Loucy (cell line): ENCODE measurements around the gene STAB2.

Experiments
- H2AFZ ChIP-seq: fragments of 200-600 bp; sonication (generic); 2 replicates; pipeline ENCODE4 v1.6.0; 2016; ENCODE audit warnings: antibody characterized with exemption, mild to moderate bottlenecking, low read length, moderate library complexity
- H3F3A ChIP-seq: fragments of 200-600 bp; 2 replicates; pipeline ENCODE4 v1.6.0; 2016; ENCODE audit warnings: antibody characterized with exemption, low read depth, mild to moderate bottlenecking
- H3K27me3 ChIP-seq: fragments of 200-600 bp; sonication (generic); 2 replicates; pipeline ENCODE4 v1.6.1; 2014; ENCODE audit warnings: low read length, mild to moderate bottlenecking; ENCODE audit not compliant: insufficient read depth, poor library complexity, severe bottlenecking
- H3K36me3 ChIP-seq: fragments of 200-600 bp; sonication (generic); 2 replicates; pipeline ENCODE4 v1.6.1; 2016; ENCODE audit warnings: low read length; ENCODE audit not compliant: insufficient read depth
- H3K4me1 ChIP-seq: fragments of 200-600 bp; sonication (generic); 2 replicates; pipeline ENCODE4 v1.5.1; 2014; ENCODE audit warnings: low read length, mild to moderate bottlenecking; ENCODE audit not compliant: insufficient read depth, poor library complexity, severe bottlenecking
- H3K4me2 ChIP-seq: fragments of 200-600 bp; sonication (generic); 2 replicates; pipeline ENCODE4 v1.6.0; 2014; ENCODE audit warnings: antibody characterized with exemption, low read length, low read depth, mild to moderate bottlenecking; ENCODE audit not compliant: poor library complexity, severe bottlenecking
- H3K4me3 ChIP-seq: fragments of 200-600 bp; sonication (generic); 2 replicates; pipeline ENCODE4 v1.5.1; 2014; ENCODE audit warnings: low read length, mild to moderate bottlenecking, mixed read lengths; ENCODE audit not compliant: poor library complexity, severe bottlenecking
- H3K79me2 ChIP-seq: fragments of 200-600 bp; sonication (generic); 2 replicates; pipeline ENCODE4 v1.6.1; 2014; ENCODE audit warnings: low read length; ENCODE audit not compliant: insufficient read depth
- H3K9ac ChIP-seq: fragments of 200-600 bp; sonication (generic); 2 replicates; pipeline ENCODE4 v1.6.0; 2014; ENCODE audit warnings: mild to moderate bottlenecking, low read depth, low read length, moderate library complexity; ENCODE audit not compliant: poor library complexity, severe bottlenecking
- H3K9me2 ChIP-seq: fragments of 200-600 bp; sonication (generic); replicated peaks from 2 replicates; pipeline ENCODE4 v1.6.1; 2016; ENCODE audit warnings: low read depth, low read length, mixed read lengths
- H3K9me3 ChIP-seq: fragments of 200-600 bp; sonication (generic); 2 replicates; pipeline ENCODE4 v1.6.1; 2014; ENCODE audit warnings: mild to moderate bottlenecking, antibody characterized with exemption, low read length, low read depth; ENCODE audit not compliant: insufficient read depth
- H4K20me1 ChIP-seq: fragments of 200-600 bp; sonication (generic); 2 replicates; pipeline ENCODE4 v1.6.0; 2014; ENCODE audit warnings: antibody characterized with exemption, low read length, mild to moderate bottlenecking; ENCODE audit not compliant: insufficient read depth, poor library complexity, severe bottlenecking
- EZH2phosphoT487 ChIP-seq: fragments of 200-600 bp; IDR thresholded peaks from 2 replicates; pipeline ENCODE4 v1.6.1; 2018; ENCODE audit warnings: antibody characterized with exemption, mild to moderate bottlenecking, moderate library complexity, borderline replicate concordance
- TF ChIP-seq, protein P1 (sequence below): fragments of 200-600 bp; sonication (generic); conservative IDR thresholded peaks from 2 replicates; pipeline ENCODE4 v1.5.1; 2014; ENCODE audit warnings: mild to moderate bottlenecking, antibody characterized with exemption, low read length

The STAB2 gene

DNA sequence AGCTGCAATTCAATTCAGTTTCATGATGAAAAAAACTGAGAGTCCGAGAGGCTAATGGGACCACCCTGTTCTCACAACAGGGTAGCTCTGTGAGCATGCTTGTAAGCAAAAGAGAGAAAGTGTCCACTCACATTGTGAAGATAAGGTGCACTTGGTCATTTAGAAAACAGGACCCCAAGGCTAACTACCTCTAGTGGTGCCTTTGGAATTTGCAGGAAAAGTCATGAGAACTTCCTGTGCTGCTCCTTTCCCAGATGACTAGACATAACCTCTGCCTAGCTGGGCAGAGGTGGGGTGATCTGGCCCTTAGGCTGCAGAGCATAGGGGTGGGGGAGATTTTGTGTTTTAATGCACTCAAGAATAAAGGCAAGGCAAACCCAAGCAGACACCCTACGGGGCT, 118.9 kb downstream of the STAB2 start:
- H3K4me1 ChIP-seq: no peaks in the 10 kb centered on the region
- no peak overlapping the region for H3K4me2 ChIP-seq
- H3K9me2 ChIP-seq: no peaks in the 10 kb centered on the region
- TF ChIP-seq, protein P1, sequence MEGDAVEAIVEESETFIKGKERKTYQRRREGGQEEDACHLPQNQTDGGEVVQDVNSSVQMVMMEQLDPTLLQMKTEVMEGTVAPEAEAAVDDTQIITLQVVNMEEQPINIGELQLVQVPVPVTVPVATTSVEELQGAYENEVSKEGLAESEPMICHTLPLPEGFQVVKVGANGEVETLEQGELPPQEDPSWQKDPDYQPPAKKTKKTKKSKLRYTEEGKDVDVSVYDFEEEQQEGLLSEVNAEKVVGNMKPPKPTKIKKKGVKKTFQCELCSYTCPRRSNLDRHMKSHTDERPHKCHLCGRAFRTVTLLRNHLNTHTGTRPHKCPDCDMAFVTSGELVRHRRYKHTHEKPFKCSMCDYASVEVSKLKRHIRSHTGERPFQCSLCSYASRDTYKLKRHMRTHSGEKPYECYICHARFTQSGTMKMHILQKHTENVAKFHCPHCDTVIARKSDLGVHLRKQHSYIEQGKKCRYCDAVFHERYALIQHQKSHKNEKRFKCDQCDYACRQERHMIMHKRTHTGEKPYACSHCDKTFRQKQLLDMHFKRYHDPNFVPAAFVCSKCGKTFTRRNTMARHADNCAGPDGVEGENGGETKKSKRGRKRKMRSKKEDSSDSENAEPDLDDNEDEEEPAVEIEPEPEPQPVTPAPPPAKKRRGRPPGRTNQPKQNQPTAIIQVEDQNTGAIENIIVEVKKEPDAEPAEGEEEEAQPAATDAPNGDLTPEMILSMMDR: peak; percentile 25; the same call in 1 of the 2 replicates
- TF ChIP-seq EZH2phosphoT487: no peak
- H3K27me3 ChIP-seq: no peaks in the 10 kb centered on the region
- no peak overlapping the region for H3K4me3 ChIP-seq
- no peaks in the 10 kb centered on the region for H4K20me1 ChIP-seq
- H3K9ac ChIP-seq: no peak overlapping the region
- H2AFZ ChIP-seq: no peak overlapping the region
- H3K36me3 ChIP-seq: no peaks in the 10 kb centered on the region
- no peaks in the 10 kb centered on the region for H3F3A ChIP-seq
- no peaks in the 10 kb centered on the region for H3K79me2 ChIP-seq
- H3K9me3 ChIP-seq: no peaks in the 10 kb centered on the region

DNA sequence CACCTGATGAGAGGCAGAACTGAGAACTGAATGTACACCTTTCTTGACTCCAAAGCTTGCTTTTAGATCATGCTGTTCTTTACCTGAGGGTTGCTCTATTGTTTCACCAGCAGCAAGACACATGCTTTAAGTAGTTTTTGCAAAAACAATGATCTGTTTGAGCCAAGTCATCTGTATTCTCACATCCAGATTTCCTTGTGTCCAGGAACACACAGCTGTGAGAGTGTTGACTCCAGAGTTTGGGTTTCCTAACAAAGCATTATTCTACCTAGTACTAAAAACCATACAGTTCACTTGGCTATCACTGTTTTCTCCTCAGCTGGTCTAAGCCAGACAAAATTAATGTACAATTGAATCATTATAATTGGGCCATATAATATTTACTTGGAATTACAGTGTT, 120.4 kb downstream of the STAB2 start:
- Histone ChIP-seq H3K4me2 (no peak overlapping the region), H3K4me1 (no peaks in the 10 kb centered on the region), H3F3A (no peaks in the 10 kb centered on the region), H3K4me3 (no peak overlapping the region), H4K20me1 (no peaks in the 10 kb centered on the region), H3K79me2 (no peaks in the 10 kb centered on the region), H3K9me2 (no peaks in the 10 kb centered on the region), H3K27me3 (no peaks in the 10 kb centered on the region), H2AFZ (no peak overlapping the region), H3K36me3 (no peaks in the 10 kb centered on the region), H3K9me3 (no peaks in the 10 kb centered on the region), H3K9ac (no peak overlapping the region)
- TF ChIP-seq EZH2phosphoT487: no peak

DNA sequence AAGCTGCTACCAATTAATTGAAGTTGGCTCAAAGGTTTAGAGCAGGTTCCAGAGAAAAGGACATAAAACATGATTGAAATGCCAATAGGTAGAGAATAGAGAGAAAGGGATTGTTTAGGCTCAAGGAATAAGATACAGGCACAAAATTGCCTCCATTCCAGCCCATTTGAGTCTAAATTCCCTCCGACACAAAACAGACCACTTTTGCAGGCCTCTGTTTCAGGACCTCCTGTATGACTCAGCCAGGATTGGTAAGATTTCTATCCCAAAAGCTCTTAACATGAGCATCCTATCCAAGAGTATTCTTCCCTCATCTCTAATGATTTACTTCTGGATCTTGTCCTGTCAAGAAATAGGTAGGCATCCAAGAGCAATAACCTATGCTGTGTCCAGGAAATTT, 123.5 kb downstream of the STAB2 start:
- no peaks in the 10 kb centered on the region for H3K9me3 ChIP-seq
- no peaks in the 10 kb centered on the region for H3K27me3 ChIP-seq
- no peaks in the 10 kb centered on the region for H4K20me1 ChIP-seq
- H3K4me2 ChIP-seq: no peak overlapping the region
- no peaks in the 10 kb centered on the region for H3K4me1 ChIP-seq
- TF ChIP-seq, protein P1: no peak
- TF ChIP-seq EZH2phosphoT487: no peak
- no peaks in the 10 kb centered on the region for H3K79me2 ChIP-seq
- no peak overlapping the region for H2AFZ ChIP-seq
- H3K9me2 ChIP-seq: no peaks in the 10 kb centered on the region
- no peak overlapping the region for H3K9ac ChIP-seq
- no peak overlapping the region for H3K4me3 ChIP-seq
- H3F3A ChIP-seq: no peaks in the 10 kb centered on the region
- no peaks in the 10 kb centered on the region for H3K36me3 ChIP-seq

DNA sequence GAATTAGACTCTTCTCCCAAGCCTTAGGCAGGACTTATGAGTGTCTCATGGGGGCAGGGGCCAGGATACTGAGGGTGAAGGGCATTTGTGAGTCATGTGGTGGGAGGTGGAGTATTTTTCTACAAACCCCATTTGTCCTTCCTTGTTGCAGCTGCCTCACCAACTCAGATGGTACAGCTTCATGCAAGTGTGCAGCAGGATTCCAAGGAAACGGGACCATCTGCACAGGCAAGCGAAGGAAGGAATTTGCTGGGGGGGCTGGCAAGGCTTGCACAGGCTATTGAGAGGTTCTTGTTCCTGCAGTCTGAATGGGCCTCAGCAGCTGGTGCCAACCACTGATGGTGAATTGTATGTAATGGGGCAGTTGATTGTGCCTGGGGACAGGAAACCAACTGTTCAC, 125.1 kb downstream of the STAB2 start:
- no peaks in the 10 kb centered on the region for H3K79me2 ChIP-seq
- H3K27me3 ChIP-seq: no peaks in the 10 kb centered on the region
- no peak overlapping the region for H2AFZ ChIP-seq
- H4K20me1 ChIP-seq: no peaks in the 10 kb centered on the region
- no peak for TF ChIP-seq EZH2phosphoT487
- TF ChIP-seq, protein P1: no peak
- H3K9ac ChIP-seq: no peak overlapping the region
- H3K36me3 ChIP-seq: no peaks in the 10 kb centered on the region
- H3K9me2 ChIP-seq: no peaks in the 10 kb centered on the region
- H3K4me1 ChIP-seq: no peaks in the 10 kb centered on the region
- H3K4me3 ChIP-seq: no peak overlapping the region
- no peaks in the 10 kb centered on the region for H3K9me3 ChIP-seq
- H3K4me2 ChIP-seq: no peak overlapping the region
- H3F3A ChIP-seq: no peaks in the 10 kb centered on the region
